COLO668 (cell line): ENCODE results near the gene CASZ1.

Experiments
- DNase-seq: peaks from one replicate; lab custom pipeline; 2025; ENCODE audit not compliant: unreplicated experiment; lab: John Stamatoyannopoulos, UW

Gene CASZ1

DNA sequence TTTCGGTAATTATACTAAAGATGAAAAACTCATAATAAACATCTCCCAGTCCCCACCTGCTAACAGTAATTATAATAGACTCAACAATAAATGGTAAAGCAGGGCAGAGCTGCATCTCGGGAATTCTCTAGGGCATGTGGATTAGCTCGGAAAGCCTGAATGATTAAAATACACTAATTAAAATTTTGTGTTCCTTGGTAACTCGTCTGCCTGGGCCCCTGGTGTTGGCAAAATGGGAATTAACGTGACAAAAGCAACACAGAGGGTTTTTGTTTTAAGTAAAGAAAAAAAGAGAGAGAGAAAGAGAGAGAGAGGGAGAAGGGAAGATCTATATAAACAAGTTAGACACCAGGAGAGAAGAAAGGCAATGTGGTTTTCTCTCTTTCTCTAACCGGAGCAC is 62.1 kb downstream of the CASZ1 start:
- DNase-seq, result no peak

DNA sequence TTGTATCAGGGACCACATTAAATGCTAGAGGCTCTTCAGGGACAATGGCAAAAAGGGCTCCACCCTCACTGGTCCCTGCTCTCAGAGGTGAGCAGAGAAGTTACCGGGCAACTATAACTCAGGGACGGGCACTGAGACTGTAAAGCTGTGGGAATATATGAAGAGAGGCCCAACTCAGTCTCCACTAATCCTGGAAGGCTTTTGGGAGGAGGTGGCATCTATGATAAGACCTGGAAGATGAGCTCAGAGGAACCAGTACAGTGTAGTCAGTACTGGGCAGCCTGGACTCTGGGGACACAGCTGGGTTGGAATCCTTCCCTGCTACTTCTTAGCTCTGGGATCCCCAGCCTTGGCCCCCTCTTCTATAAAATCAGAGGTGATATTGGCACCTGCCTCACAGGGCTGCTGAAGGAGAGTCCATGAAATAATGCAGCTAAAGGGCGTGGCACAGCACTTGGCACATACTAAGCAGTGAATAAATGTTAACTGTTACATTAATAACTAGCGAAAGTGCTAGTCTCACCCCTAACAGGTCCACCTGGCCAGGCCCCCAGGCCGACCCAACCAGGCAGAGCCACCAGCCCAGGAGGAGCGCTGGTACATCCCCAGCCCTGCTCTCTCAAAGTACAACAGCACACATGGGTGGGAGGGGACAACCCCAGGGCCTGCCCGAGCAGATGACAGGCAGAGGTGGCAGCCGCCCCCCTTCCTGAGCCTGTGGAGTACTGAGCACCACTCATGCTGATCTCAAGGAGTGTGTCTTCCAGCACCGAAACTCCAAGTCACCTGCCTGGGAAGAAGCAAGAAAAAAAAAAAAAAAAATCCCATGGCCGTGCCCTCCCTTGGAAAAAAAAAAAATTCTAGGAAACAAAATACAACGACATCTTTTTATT is 62.7 kb downstream of the CASZ1 start:
- no peak for DNase-seq

DNA sequence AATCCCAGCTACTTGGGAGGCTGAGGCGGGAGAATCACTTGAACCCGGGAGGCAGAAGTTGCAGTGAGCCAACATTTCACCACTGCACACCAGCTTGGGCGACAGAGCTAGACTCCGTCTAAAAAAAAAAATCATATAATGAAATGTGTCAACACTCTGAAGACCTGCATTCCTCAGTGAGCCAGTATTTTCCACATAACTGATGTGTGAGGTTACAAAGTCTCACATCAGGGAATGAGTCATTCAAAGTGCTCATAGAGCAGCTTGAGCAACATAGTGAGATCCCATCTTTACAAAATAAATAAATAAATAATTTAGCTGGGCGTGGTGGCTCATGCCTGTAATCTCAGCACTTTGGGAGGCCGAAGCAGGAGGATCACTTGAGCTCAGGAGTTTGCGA is 65.5 kb downstream of the CASZ1 start:
- no peak for DNase-seq

DNA sequence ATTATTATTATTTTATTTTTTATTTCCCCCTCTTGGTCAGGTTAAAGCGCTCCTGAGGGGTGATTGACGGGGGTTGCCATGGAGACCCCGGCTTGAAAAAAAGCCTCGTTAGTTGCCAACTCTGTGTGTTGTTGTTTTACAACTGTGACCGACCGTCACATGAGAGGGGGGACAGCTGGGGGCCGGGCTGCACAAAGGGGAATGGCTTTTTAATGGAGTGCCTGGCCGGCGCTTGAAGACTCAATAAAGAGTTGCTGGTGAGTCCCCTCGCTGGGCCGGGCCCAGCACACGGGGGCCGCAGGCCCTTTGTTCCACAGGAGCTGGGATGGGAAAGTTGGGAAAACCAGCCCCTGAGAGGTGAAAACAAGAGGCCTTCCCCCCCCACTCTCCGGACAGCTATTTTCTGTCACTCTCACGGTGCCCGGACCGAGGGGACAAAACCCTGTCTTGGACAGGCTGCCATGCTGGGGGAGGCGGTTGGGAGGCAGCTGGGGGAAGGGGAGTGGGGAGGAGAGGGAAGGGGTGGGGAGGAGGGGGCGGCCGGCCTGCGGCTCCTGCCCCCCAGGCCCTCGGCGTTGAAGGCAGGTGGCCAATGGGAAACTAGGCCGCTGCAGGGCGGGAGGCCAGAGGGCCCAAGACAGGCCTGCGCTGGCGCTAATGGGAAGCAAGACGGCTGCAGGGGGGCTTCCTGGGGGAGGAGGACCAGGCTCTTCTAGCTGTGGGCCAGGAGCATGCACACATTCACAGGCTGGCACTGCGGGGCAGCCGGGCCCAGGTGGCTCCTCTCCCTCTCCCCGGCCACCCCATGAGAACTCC is 67.6 kb downstream of the CASZ1 start:
- no peak for DNase-seq

DNA sequence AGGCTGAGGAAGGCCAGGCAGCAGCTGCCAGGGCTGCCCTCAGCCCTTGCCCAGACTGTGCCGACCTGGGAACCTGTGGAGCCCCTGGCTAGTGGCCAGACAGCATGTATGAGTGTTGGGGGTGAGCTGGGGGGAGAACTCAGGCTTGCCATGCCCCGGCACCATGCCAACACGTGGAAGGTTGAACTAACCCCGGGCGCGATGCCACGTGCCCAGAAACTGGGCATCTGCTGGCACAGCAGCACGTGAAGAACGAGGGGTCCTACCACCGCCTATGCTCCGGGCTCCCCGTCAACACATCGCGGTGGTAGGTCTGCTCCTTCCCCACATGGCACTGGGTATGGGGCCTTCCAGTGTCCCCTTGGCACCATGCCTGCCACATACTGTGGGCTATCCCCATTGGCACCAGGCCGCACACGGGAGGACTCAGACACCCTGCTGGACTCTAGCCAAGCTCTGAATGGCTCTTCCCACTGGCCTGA is 68.7 kb downstream of the CASZ1 start:
- peak; percentile 40 for DNase-seq

DNA sequence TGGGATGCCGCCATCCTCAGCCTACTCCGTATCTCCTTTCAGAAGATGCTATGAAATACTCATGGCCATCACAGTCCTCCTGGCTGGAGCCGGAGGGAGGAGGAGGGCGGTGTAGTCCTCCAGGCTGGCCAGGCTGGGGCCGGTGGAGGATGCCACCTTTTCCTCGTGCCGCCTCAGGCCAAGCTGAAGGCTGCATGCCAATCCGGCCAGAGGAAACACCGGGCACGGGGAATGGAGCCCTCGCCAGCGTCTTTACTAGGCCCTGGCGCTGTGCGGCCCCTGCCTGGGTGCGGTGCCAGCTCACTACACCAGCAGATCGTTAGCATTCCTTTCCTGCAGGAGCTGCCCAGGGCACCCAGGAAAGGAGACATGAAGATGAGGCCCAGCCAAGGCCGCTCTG is 70.1 kb downstream of the CASZ1 start:
- no peak for DNase-seq

DNA sequence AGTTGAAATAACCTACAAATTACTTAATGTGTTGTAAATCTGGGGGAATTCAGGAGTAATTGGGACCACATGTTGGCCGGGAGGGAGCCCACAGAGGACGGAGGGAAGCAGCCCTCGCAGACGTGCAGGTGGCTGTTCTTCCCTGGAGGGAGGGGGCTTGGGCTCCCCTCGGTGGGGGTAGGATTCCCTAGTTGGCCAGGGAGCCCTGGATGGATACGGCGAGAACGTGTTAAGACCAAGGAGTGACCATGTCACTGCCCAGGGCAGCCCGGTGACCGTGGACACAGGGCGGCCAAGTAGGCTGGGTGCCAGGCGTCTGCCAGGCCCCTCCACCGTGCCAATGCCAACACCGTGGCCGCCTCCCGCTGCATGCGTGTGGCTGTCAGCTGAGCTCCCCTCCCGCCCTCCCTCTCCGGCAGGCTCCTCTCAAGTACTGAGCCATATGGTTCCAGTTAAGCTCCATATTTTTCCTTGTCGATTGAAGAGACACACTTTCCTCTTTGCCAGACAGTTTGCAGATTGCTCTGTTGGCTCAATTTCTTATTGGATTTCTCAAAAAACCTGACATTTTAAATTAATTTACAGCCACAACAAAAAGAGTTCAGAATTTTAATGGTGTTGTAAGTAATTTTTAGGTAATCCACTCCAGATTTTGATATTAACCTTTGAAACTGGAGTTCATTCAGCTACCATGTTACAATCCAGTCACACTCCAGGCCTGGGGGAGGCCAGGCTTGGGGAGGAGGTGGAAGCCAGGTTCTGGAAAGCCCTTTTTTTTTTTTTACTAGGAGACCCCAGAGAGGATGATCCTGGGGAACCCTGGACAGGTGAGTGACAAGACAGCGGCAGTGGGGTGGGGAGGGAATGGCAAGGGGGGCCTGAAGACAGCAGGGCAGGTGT is 71.2 kb downstream of the CASZ1 start:
- DNase-seq, result peak; percentile 73

DNA sequence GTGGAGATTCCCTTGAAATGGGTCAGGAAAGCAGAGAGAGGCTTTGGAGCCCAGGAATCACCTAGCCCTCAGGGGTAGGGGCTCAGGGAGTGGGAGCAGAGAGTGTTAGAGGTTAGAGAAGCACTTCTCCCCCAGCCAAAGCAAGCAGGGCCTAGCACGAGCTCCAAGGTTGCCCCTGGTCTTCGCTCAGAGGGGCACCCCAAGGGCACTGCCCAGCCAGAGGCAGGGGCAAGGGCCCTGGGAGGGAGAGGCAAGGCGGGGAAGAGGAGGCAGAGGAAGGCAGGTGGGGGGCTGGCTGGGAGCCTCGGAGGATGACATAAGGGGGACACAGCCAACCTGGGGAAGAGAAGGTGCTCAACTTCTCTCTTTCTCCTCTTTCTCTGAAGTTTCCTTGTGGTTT is 71.9 kb downstream of the CASZ1 start:
- DNase-seq, result no peak

DNA sequence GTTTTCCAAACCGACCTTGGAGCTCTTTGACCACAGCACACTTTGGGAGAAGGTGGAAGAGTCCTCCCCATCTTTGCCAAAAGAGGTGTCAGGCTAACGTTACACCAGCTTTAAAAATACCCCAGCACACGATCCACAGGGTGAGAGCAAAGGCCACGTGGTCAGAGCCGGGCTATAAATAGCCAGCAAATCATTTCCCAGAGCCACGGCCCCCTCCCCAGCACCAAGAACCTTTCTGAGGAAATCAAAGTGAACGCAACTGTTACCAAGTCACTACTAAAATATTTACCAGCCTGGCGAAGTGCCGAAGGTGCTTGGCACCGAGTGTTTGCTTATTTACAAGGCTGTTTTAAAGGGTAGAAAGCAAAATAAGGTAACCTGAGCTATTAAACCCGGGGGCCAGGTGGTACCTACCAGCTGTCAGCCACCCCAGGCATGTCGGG is 72.4 kb downstream of the CASZ1 start:
- DNase-seq, result peak; percentile 87

DNA sequence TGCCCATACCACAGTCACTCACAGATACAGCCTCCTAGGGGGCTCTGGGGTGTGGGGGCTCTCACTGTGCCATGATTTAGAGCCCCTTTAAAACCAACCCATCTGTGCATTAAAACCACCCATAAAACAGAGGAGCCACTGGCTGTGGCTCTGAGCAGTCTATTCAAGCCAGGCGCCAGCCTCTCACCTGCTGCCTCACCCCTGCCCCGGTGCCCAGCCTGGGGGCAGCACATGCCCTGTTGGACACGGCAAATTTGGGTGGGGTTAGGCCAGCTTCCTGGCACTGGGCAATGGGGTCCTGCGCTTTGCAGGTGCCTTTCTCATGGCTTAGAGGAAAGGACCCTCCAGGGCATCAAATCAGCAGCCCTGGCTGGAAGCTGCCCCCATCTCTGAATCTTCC is 73.1 kb downstream of the CASZ1 start:
- no peak for DNase-seq

DNA sequence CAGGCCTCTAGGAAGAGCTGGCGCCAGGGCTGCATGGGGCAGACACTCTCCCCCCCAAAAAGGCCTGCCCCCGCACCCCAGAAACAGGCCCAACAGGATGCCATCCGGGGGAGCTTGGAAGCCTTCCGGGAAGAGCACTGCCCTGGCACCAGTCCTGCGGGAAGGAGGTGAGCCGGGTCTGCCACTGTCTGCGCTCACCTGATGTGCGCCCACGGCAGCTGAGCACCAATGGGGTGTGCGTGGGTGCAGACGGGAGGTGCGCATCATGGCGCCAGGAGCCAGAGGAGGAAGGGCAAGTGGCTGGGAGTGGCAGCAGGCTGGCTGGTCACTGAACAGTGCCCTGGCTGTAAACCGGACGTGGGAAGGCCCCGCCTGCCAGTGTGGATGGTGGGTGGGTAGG is 73.6 kb downstream of the CASZ1 start:
- no peak for DNase-seq

DNA sequence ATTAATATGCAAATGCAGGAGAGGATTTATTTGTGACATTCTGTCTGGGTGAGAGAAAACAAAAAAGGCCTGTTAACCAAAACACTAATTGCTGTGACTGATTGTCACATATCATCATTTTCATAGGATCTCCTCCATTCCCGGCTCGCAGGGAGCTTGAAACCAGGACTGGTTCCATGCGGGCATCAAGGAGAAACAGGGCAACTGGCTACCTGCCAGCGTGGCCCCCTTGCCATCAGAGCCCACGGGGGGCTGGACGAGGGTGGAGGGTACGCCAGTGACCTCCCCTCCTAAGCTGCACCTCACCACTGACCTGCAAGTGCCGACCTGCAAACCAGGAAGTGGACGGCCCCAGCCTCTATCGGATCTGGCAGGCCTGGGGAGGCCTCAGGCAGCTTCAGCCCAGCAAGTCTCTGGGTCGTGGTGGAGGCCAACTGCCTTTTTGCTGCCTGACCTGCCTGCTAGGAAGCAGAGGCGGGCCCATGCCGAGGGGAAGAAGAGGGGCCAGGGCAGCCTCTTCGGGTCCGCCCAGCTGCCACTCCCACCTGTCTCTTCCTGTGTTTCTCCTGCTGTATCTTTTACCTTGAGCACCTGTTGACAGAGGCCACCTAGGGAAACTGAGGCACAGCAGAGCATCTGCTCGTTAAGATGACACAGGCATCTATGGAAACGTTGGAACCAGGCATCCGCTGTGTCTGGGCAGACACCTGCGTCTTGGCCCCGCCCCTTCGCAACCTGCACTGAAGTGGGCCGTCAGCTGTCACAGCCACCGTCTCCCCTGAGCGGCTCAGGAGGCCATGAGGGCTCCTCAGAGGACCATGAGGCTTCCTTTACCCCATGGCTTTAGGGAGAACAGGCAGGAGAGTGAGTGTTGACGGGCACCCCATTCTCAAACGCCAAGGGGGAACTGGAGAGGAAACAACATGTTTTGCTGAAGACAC is 74.8 kb downstream of the CASZ1 start:
- DNase-seq, result no peak

DNA sequence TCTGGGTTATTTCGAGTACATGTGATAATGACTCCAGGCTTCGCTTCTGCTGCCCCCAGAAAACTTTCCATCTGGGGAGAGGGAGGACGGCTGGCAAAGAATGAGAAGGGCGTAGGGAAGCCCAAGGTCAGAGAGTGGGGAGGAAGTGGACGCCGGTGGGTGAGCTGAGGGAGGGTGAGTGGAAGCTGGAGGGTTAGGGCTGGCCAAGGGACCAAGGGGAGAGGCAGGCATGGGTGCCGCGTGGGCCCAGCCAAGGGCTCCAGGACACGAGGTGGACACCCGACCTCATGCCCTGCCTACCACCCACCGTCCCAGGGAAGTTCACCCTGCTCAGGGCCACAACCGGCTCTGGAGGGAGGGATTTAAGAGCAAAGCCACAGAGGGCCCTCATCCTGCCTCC is 75.8 kb downstream of the CASZ1 start:
- no peak for DNase-seq

DNA sequence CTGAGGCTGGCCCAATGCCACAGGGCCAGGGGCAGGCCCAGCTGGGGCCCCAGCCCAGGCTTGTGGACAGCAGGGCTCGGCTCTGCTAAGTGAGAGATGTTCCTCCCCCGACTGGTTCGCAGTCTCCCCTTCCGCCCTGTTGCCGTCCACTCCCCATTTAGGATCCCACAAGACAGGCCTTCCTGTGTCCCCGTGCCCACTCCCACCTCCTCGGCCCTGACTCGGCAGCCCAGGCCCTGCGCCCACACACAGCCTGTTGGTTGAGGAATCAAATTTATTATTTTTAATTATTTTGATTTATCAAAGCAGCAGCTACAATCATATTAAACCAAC is 78.4 kb downstream of the CASZ1 start:
- DNase-seq, result no peak

DNA sequence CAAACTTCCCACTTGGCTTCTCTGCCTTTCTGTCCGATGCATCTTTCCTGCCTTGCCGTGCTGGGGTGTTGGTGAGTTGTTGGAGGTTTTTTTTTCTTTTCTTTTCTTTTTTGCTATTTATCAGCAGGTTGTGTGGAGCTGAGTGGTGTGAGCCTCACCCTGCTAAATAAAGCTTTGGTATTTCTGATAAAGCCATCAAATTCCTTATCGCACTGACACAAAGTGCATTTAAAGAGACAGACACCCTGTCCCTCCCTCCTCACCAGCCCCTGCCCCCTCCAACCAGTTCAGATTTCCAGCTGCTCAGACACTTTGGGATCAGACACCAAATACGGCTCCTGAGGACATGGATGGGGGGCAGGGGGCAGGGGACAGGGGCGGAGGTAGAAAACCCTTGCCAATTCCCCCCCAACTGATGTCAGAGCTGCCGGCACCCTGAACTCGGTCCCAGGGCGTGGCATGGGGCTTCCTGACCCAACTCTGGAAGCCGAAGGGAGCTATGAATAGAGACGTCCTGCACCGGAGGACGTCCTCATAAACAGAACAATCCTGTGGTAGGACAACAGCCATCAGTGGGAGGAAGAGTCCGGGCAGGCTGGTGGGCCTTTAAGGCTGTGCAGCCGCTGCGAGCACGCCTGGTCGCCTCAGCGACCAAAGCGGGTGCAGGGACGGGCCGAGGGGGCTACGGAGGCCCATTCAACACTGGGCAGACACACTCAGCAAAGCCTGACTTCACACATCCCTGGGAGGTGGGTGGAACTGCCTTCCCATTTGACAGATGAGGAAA is 79.0 kb downstream of the CASZ1 start:
- no peak for DNase-seq

DNA sequence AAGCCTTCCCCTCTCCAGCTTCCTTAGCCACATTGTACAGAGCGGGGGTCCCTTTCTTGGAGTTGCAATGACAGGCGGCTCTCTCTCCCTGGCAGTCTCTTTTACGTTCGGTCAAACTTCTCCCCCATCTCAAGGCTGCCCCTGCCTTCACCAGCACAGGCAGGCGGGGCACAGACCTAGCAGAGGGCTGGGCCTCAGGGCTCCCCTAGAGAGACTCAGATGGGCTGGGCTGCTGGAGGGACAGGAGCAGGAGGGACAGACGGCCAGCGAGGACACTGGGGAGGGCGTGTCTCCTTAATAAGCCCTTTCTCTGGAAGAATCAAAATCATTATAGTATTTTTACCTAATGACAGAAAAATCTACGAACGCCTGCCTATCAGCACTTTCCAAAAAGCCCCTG is 79.6 kb downstream of the CASZ1 start:
- DNase-seq, result no peak

DNA sequence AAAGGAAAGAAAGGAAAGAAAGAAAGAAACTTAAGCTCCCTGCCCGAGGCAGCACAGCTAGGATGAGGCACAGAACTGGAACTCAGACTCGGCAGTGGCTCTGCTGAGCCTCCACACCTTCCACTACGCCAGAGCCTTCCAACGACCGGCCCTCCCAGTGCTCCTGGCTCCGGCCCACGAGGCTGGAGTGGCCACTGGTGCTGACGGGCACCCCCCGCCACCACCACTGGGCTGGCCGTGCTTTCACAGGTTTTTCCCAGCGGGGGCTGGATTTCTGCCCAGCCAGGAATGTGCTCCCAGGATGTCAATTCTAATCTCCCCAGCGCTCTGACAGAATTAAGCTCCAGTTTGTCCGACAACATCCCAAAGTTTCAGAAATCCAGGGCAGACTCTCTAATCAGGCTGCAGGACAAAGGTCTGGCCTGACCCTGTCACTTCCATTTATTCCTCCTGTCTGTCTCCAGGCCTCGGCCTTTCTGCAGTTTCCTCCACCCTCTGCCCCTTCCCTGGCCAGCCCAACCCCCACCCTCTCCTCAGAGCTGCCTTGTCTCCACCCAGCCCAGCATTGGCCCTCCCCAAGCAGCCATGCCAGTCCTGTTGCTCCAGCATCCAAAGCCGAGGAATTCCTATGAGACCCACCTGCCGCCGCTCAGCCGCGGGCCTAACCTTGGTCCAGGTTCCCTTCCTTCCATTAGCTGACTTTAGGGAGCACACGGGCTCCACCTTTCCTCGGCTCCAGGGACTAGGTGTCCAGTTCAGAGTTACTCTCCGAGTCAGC is 81.9 kb downstream of the CASZ1 start:
- no peak for DNase-seq

DNA sequence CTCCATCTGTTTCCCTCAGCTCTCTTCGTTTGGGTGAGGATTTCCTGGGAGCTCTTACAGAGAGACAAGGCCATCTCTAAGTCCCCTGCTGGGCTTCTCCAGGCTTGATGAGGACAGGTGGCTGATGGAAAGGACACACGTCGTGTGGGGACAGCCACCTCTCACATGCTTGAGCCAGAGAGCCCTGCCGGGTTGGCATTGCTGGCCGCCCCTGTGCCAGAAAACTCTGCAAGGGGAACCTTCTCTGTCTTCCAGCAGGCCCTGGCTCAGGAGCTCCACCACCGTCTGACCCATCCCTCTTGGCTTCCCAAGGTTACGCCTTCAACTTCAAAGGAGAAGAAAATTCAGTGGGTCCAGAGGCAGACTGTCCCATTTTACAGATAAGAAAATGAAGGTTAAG is 82.8 kb downstream of the CASZ1 start:
- DNase-seq, result no peak
